HG02852 (cell line): ENCODE data around the gene ABCB9.

ENCODE experiments used
- ATAC-seq: cut with Tn5 transposase; IDR thresholded peaks from one replicate; pipeline ENCODE4 v1.9.1; 2021; ENCODE audit warnings: mild to moderate bottlenecking, moderate library complexity; ENCODE audit not compliant: unreplicated experiment

Gene ABCB9

GRCh38 chr12:122982963-122983788 lies 16.9 kb upstream of the ABCB9 start:
- no peak for ATAC-seq

DNA sequence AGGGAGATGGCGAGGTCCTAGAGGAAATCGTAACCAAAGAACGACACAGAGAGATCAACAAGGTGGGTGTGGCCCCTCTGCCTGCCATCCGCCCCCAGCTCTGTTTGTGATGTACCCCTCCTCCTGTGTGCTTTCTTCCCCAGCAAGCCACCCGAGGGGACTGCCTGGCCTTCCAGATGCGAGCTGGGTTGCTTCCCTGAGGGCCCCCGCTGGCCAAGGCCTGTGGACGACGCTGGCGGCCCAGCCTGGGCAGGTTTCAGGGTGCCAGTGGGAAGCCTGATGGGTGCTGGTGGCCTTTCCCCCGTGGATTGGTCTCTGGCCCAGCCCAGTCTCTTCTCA lies 16.2 kb upstream of the ABCB9 start:
- no peak for ATAC-seq

GRCh38 chr12:122981587-122982476 lies 15.6 kb upstream of the ABCB9 start:
- no peak for ATAC-seq

- ATAC-seq: peak; percentile 27
Observed at GRCh38 chr12:122981036-122981471, 14.8 kb upstream of the ABCB9 start.

GRCh38 chr12:122980183-122981035 lies 14.1 kb upstream of the ABCB9 start, which contains the start of gene ARL6IP4:
Gene ARL6IP4, plus strand, starts transcription at chr12:122980681. Its CDS starts 459 bp downstream, at chr12:122981140.
- peak; percentile 64 for ATAC-seq

DNA sequence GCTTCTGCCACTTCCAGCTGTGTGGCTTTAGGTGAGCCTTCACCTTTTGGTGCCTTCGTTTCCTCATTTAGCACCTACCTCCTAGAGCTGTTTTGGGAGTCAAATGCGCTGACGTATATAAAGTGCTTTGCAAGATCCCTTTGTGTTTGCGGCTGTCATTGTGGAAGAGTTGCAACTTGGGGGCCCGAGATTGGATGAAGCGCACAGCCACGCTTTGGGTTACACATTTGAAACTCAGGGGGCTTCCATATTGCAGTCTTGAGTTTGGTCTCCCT lies 13.6 kb upstream of the ABCB9 start:
- no peak for ATAC-seq

DNA sequence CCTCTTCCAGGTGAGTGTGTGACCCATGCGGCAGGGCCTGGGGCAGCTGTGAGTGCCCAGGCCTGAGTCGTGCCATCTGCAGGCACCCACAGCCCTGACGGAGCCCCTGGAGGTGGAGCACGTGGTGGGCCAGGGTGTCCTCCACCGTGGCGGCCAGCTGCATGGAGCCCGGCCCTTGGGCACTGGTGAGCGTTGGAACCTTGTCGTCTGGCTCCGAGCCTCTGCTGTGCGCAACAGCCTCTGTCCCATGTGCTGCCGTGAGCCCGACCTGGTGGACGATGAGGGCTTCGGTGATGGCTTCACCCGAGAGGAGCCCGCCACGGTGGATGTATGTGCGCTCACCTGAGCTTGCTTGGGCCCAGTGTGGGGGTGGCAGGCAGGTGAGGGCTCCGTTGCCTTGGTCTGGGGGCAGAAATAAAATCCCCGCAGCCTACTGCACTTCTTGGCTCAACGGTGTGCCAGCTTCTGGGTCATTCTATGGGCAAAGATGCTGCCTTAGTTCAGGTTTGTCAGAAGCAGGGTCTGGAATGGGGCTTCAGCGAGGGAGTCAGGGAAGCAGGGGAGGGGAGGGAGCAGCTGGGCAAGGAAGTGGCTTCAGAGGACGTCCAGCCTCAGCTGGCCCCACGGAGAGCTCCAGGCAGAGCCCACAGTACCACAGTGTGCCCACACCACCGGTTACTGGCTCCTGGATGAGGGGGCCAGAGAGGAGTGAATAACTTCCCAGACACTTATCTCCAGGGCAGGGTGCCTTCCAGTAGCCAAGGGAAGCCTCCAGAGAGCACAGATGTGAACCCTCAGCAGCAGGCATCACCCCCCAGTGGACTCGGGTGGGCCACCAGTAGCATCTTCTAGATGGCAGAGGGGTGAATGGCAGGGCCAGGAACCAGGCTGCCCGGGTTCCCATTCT lies 13.0 kb upstream of the ABCB9 start:
- no peak for ATAC-seq

- no peak for ATAC-seq
Observed at GRCh38 chr12:122978507-122978955, 12.3 kb upstream of the ABCB9 start.

GRCh38 chr12:122977655-122978392 lies 11.6 kb upstream of the ABCB9 start:
- ATAC-seq: no peak

DNA sequence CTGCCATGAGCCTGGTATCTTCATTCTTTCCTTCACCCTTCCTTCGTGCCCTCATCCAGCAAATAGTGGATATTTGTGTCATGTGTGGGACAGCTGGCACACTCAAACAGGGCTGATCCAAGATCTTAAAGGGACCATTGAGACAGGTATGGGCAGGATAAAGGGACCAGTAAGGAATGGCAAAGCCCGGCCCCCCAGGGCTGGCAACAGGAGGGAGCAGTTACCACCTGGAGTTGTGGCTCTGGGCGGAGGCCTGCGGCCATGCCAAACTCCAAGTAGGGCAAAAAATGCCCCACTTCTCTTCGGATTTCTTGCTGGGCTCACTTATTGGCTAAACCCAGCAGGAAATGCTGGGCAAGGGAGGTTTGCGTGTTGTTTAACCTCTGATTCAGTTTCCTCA lies 10.9 kb upstream of the ABCB9 start:
- ATAC-seq: no peak

DNA sequence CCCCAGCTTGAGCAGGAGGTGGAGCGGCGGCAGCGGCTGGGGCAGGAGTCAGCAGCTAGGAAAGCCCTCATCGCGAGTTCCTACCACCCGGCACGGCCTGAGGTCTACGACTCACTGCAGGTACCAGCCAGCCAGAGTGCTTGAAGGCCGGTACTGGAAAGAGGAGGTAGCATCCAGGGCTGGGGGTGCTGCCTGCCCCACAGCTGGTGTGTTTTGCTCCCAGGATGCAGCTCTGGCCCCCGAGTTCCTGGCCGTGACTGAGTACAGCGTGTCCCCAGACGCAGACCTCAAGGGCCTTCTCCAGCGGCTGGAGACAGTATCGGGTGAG lies 10.3 kb upstream of the ABCB9 start:
- no peak for ATAC-seq

GRCh38 chr12:122975790-122976647 lies 9.8 kb upstream of the ABCB9 start:
- no peak for ATAC-seq

GRCh38 chr12:122974892-122975789 lies 8.9 kb upstream of the ABCB9 start, which contains the start of gene OGFOD2:
Gene OGFOD2, plus strand, starts transcription at chr12:122975244. Its CDS starts 8 bp downstream, at chr12:122975252.
- peak; percentile 78 for ATAC-seq

- peak; percentile 78 for ATAC-seq
Observed at GRCh38 chr12:122974274-122974891, 8.1 kb upstream of the ABCB9 start.

DNA sequence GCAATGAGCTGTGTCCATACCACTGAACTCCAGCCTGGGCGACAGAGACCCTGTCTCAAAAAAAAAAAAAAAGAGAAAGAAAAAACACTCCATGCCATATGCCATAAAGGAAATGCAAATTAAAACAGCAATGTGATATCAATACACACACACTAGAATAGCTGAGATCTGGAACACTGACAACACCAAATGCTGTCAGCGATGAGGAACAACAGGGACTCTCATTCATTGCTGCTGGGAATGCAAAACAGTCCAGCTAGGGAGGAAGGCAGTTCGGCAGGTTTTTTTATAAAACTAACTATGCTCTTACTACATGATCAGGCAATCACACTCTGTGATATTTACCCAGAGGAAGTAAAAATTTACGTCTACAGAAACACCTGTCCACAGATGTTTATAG lies 3.4 kb upstream of the ABCB9 start:
- no peak for ATAC-seq

- ATAC-seq: no peak
Observed at GRCh38 chr12:122968104-122968503, 1.8 kb upstream of the ABCB9 start.
